Heart left ventricle (tissue), 16 donors: Measurements from ENCODE around the gene TCN2. TPM values are rescaled to one million over a fixed set of nuclear protein-coding genes. Genes with fewer than 3 reads are reported as not detected.

Source experiments
- ATAC-seq, 4 donors: fragments of 200-7000 bp; cut with Tn5 transposase; one replicate each; pipeline ENCODE4 v1.9.1; 2020 to 2022; ENCODE audit warnings: moderate library complexity in 4 of 4, mild to moderate bottlenecking in 3 of 4, moderate number of reproducible peaks in 1 of 4
- DNase-seq, 5 donors: peaks; one replicate each; pipeline ENCODE4 v3.0.0-alpha.2; 2020
- H3K27ac ChIP-seq, 12 donors: fragments of 200-600 bp; sonication (generic) in 4 of 12; one replicate each; pipeline versions ENCODE4 v1.5.0 to v1.8.0; 2016 to 2022; ENCODE audit warnings: mild to moderate bottlenecking in 2 of 12
- H3K27me3 ChIP-seq, 9 donors: fragments of 200-600 bp; sonication (generic) in 2 of 9; one replicate each; pipeline versions ENCODE4 v1.5.1 to v1.8.0; 2016 to 2022; ENCODE audit warnings: mild to moderate bottlenecking in 3 of 9
- H3K36me3 ChIP-seq, 9 donors: fragments of 200-600 bp; sonication (generic) in 2 of 9; one replicate each; pipeline versions ENCODE4 v1.5.0 to v1.8.0; 2018 to 2022; ENCODE audit warnings: mild to moderate bottlenecking in 2 of 9
- H3K4me1 ChIP-seq, 12 donors: fragments of 200-600 bp; sonication (generic) in 4 of 12; one replicate each; pipeline versions ENCODE4 v1.5.0 to v1.8.0; 2016 to 2022; ENCODE audit warnings: mild to moderate bottlenecking in 3 of 12
- H3K4me3 ChIP-seq, 12 donors: fragments of 200-600 bp; sonication (generic) in 4 of 12; one replicate each; pipeline versions ENCODE4 v1.5.0 to v1.8.0; 2017 to 2022; ENCODE audit warnings: mild to moderate bottlenecking in 9 of 12, moderate library complexity in 4 of 12
- H3K9me3 ChIP-seq, 12 donors: fragments of 200-600 bp; sonication (generic) in 4 of 12; one replicate each; pipeline versions ENCODE4 v1.5.0 to v1.8.0; 2016 to 2022; ENCODE audit warnings: mild to moderate bottlenecking in 1 of 12
- CTCF ChIP-seq, 12 donors: fragments of 200-600 bp; sonication (generic) in 4 of 12; IDR thresholded peaks; one replicate each; pipeline versions ENCODE4 v1.5.0 to v1.8.0; 2018 to 2022; ENCODE audit warnings: antibody characterized with exemption in 12 of 12, mild to moderate bottlenecking in 5 of 12
- POLR2A ChIP-seq, 2 donors: fragments of 450-650 bp; IDR thresholded peaks; one replicate each; pipeline ENCODE4 v1.6.1; 2017; ENCODE audit warnings: antibody characterized with exemption in 2 of 2, mild to moderate bottlenecking in 2 of 2, moderate library complexity in 2 of 2
- WGBS, 4 donors: extraction: QIAGEN DNeasy Blood & Tissue Kit in 2 of 4; methylation state at CpG; one replicate each; pipeline versions ENCODE4 v1.1.5 to v1.1.7; 2013 to 2018; 5-methylcytosine and 5-hydroxymethylcytosine counted together
- intact Hi-C, 10 donors: fragments of 100-400 bp; cut with DNase I; formaldehyde crosslinking; loops; one replicate each; pipeline versions ENCODE4 v1.11.1 to v1.14.2; 2022
- polyA plus RNA-seq, 2 donors: library from polyadenylated mRNA; stranded (reverse); fragments of 200-250 nt; gene quantifications; one replicate each; pipeline ENCODE4 v1.2.3, GENCODE V29; 2013
- total RNA-seq, 9 donors: library from RNA; depleted of rRNA in 2 of 9; stranded (reverse); fragments of >200 nt in 2 of 9; fragmentation: NEBNext Ultra II Directional in 3 of 9; extraction: Animal tissue kit (Norgen Biotek cat#: 25700) in 3 of 9; gene quantifications; one replicate each; pipeline versions ENCODE4 v1.1.0 to v1.2.4, GENCODE V29; 2016 to 2023
- donor health status: ischemic (EF 13 %, LVEDD 7.1; RV severe dilation, severe dysfunction).
- donor health status: healthy with polysubstance abuse.
- donor health status: DM: no; HTN: yes; CAD: no.
- donor health status: DM: no; HTN: no; CAD: no.
- donor health status: ischemic (EF 25% LVEDD 6.9; RV normal size, moderate dysfunction).
- donor health status: ischemic (EF 25% LVEDD 5.7; RV mildly dilated, moderate dysfunction).
- donor health status: healthy.
- donor health status: DM: yes; HTN: yes; CAD: no.
- donor health status: ischemic (EF 35%, LVEDD 5.7; RV mildly dilated, moderate dysfunction).
- donor health status: nonischemic (EF 11% LVEDD 7.7; RV severe dilation, severe dysfunction).
- donor health status: DM: yes; HTN: yes; CAD: no.
- donor health status: PGD.
- donor health status: ischemic (EF 29% LVEDD 5.4; RV normal size, mild dysfunction).
- donor health status: nonischemic (EF 23%, LVEDD 6.1; RV moderate dilation, normal function).

Gene TCN2
- total and polyA plus RNA-seq, 11 donors: 11.0 to 69.9 (median 19.3) TPM

- WGBS, 4 donors: 2 to 3% (median 2%) methylated on average over 15 to 18 of the region's 18 CpGs
- H3K27ac ChIP-seq: peak overlapping the region in 9 of 12 donors; percentile 28 to 71 (median 60)
- peak in 2 of 4 donors; percentile 2 to 12 for ATAC-seq
Observed at GRCh38 chr22:30667107-30667493, 60.1 kb downstream of the TCN2 start.

GRCh38 chr22:30667494-30668385 lies 60.8 kb downstream of the TCN2 start, which contains the start of gene DUSP18:
TSS of gene DUSP18 (minus strand) at chr22:30667875. CDS start at chr22:30664003, 3,872 bp downstream.
- no peaks in the 10 kb centered on the region for H3K9me3 ChIP-seq
- TF ChIP-seq CTCF (IDR thresholded peaks at IDR 0.05): peak in 10 of 12 donors; percentile 17 to 53 (median 35)
- peak in 1 of 2 donors; percentile 72 for TF ChIP-seq POLR2A (IDR thresholded peaks at IDR 0.05)
- H3K27ac ChIP-seq: peak within 1 kb of the TSS in 10 of 12 donors; percentile 9 to 71 (median 53)
- H3K4me3 ChIP-seq: peak within 1 kb of the TSS; percentile 48 to 87 (median 76)
- intact Hi-C loops: loop anchor here in 3 of 10 donors (2.0 kb wide), 1 partner anchor 33 kb away; the partner anchor contains the start of gene SLC35E4 (in 3 of the 3)
- H3K4me1 ChIP-seq: peaks cover 0 to 19% (median 11%) of the 10 kb centered on the region in 12 donors
- ATAC-seq: peak; percentile 97 to 100 (median 99)
- H3K27me3 ChIP-seq: no peaks in the 10 kb centered on the region
- peaks cover 0 to 17% (median 8%) of the 10 kb centered on the region in 9 donors for H3K36me3 ChIP-seq
- peak; percentile 92 to 98 (median 94) for DNase-seq
- WGBS, 4 donors: 1% methylated on average over 58 to 77 of the region's 77 CpGs

More at GRCh38 chr22:30667107-30667493, 60.1 kb downstream of the TCN2 start:
- H3K27me3 ChIP-seq: no peaks in the 10 kb centered on the region
- intact Hi-C loops: loop anchor here in 3 of 10 donors (2.0 kb wide), 1 partner anchor 32 kb away; the partner anchor contains the start of gene SLC35E4 (in 3 of the 3)
- peak overlapping the region; percentile 48 to 87 (median 76) for H3K4me3 ChIP-seq
- H3K9me3 ChIP-seq: no peaks in the 10 kb centered on the region
- TF ChIP-seq POLR2A (IDR thresholded peaks at IDR 0.05) (no peak), CTCF (IDR thresholded peaks at IDR 0.05) (no peak)
- H3K36me3 ChIP-seq: peaks cover 0 to 24% (median 13%) of the 10 kb centered on the region in 9 donors
- DNase-seq: no peak
- H3K4me1 ChIP-seq: peaks cover 0 to 19% (median 11%) of the 10 kb centered on the region in 12 donors

GRCh38 chr22:30668386-30668710 lies 61.4 kb downstream of the TCN2 start:
- Histone ChIP-seq H3K4me1 (peaks cover 0 to 19% (median 11%) of the 10 kb centered on the region in 12 donors), H3K36me3 (peaks cover 0 to 11% (median 4%) of the 10 kb centered on the region in 9 donors), H3K27me3 (no peaks in the 10 kb centered on the region), H3K9me3 (no peaks in the 10 kb centered on the region), H3K27ac (peak overlapping the region in 5 of 12 donors; percentile 9 to 71 (median 68)), H3K4me3 (peak overlapping the region; percentile 48 to 87 (median 76))
- DNase-seq: no peak
- intact Hi-C loops: no loop called here
- WGBS, 4 donors: 23 to 45% (median 30%) methylated on average over 10 of the region's 10 CpGs
- no peak for ATAC-seq
- TF ChIP-seq POLR2A (IDR thresholded peaks at IDR 0.05) (no peak), CTCF (IDR thresholded peaks at IDR 0.05) (no peak)

- TF ChIP-seq CTCF (IDR thresholded peaks at IDR 0.05) (no peak), POLR2A (IDR thresholded peaks at IDR 0.05) (no peak)
- H3K27me3 ChIP-seq: peaks cover 0 to 11% (median 0%) of the 10 kb centered on the region in 9 donors
- H3K9me3 ChIP-seq: no peaks in the 10 kb centered on the region
- DNase-seq (no peak), ATAC-seq (no peak)
- intact Hi-C loops: loop anchor here in 1 of 10 donors (5.0 kb wide), 1 partner anchor 34 kb away; the partner anchor contains the start of gene SLC35E4
- no peaks in the 10 kb centered on the region for H3K36me3 ChIP-seq
- H3K4me1 ChIP-seq: peaks cover 0 to 18% (median 11%) of the 10 kb centered on the region in 12 donors
- no peak overlapping the region for H3K27ac ChIP-seq
- WGBS, 4 donors: 74 to 81% (median 77%) methylated on average over 3 of the region's 3 CpGs
- no peak overlapping the region for H3K4me3 ChIP-seq
Observed at GRCh38 chr22:30671071-30671470, 64.1 kb downstream of the TCN2 start.
